Osteoblast (primary cell): ENCODE measurements around the gene CATSPERE. TPM values are rescaled to one million over a fixed set of nuclear protein-coding genes. Genes with fewer than 3 reads are reported as not detected.

Source experiments
- DNase-seq: peaks from one replicate; pipeline ENCODE4 v3.0.0; 2011; ENCODE audit warnings: low spot score, mixed read lengths; ENCODE audit not compliant: insufficient read length; ENCODE audit errors: missing footprints
- H2AFZ ChIP-seq: 2 replicates; pipeline ENCODE4 v1.6.0; 2011; ENCODE audit warnings: mild to moderate bottlenecking, low read length
- H3K27ac ChIP-seq: 2 replicates; pipeline ENCODE4 v1.5.1; 2011; ENCODE audit warnings: mild to moderate bottlenecking, low read depth, low read length, moderate library complexity
- H3K27me3 ChIP-seq: 2 replicates; pipeline ENCODE4 v1.6.0; 2012; ENCODE audit warnings: mild to moderate bottlenecking, control low read depth, inconsistent platforms, low read length, moderate library complexity; ENCODE audit not compliant: insufficient read depth
- H3K36me3 ChIP-seq: 2 replicates; pipeline ENCODE4 v1.5.1; 2011; ENCODE audit warnings: mild to moderate bottlenecking, low read length, control low read depth, moderate library complexity; ENCODE audit not compliant: insufficient read depth
- H3K4me1 ChIP-seq: 2 replicates; pipeline ENCODE4 v1.5.1; 2011; ENCODE audit warnings: mild to moderate bottlenecking, low read length, control low read depth, moderate library complexity; ENCODE audit not compliant: insufficient read depth
- H3K4me2 ChIP-seq: 2 replicates; pipeline ENCODE4 v1.6.0; 2011; ENCODE audit warnings: mild to moderate bottlenecking, low read length; ENCODE audit not compliant: insufficient read depth
- H3K4me3 ChIP-seq: fragments of 200-600 bp; sonication (generic); 3 replicates; pipeline ENCODE4 v1.5.1; 2012; ENCODE audit warnings: mild to moderate bottlenecking, low read length, inconsistent platforms; ENCODE audit not compliant: insufficient read depth
- H3K79me2 ChIP-seq: 2 replicates; pipeline ENCODE4 v1.6.0; 2012; ENCODE audit warnings: mild to moderate bottlenecking, low read length, control low read depth, inconsistent platforms; ENCODE audit not compliant: insufficient read depth
- H3K9me3 ChIP-seq: 2 replicates; pipeline ENCODE4 v1.5.1; 2011; ENCODE audit warnings: low read depth, low read length, control low read depth
- H4K20me1 ChIP-seq: 2 replicates; pipeline ENCODE4 v1.6.0; 2012; ENCODE audit warnings: mild to moderate bottlenecking, low read length, control low read depth; ENCODE audit not compliant: insufficient read depth
- CTCF ChIP-seq: IDR thresholded peaks from 2 replicates; pipeline ENCODE4 v1.5.1; 2011; ENCODE audit warnings: mild to moderate bottlenecking, low read depth, low read length, moderate library complexity; ENCODE audit errors: extremely low read depth
- total RNA-seq: library from RNA; depleted of rRNA; stranded (reverse); fragments of >200 nt; gene quantifications from 2 replicates; pipeline ENCODE4 v1.2.3, GENCODE V29; 2012

The CATSPERE gene
- total RNA-seq, 1 donor: 1.4 TPM

DNA sequence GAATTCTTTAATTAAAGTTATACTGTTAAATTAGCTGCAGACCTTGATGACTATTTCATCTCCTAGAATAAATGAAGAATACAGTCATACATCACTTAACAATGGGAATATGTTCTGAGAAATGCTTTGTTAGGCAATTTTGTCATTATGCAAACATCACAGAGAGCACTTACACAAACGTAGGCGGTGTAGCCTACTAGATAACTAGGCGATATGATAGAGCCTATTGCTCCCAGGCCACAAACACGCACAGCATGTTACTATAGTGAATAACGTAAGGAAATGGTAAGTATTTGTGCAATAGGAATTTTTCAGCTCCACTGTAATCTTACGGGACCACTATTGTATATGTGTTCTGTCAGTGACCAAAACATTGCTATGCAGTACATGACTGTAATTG, 154.2 kb downstream of the CATSPERE start:
- no peak overlapping the region for H3K27ac ChIP-seq
- H3K4me1 ChIP-seq: no peaks in the 10 kb centered on the region
- H3K79me2 ChIP-seq: no peaks in the 10 kb centered on the region
- H3K27me3 ChIP-seq: no peaks in the 10 kb centered on the region
- H4K20me1 ChIP-seq: no peaks in the 10 kb centered on the region
- no peaks in the 10 kb centered on the region for H3K9me3 ChIP-seq
- no peak overlapping the region for H3K4me3 ChIP-seq
- DNase-seq: no peak
- TF ChIP-seq CTCF: no peak
- no peak overlapping the region for H2AFZ ChIP-seq
- H3K4me2 ChIP-seq: no peak overlapping the region
- no peaks in the 10 kb centered on the region for H3K36me3 ChIP-seq

- no peaks in the 10 kb centered on the region for H3K79me2 ChIP-seq
- no peaks in the 10 kb centered on the region for H4K20me1 ChIP-seq
- H3K27ac ChIP-seq: no peak overlapping the region
- H2AFZ ChIP-seq: no peak overlapping the region
- no peak overlapping the region for H3K4me2 ChIP-seq
- H3K27me3 ChIP-seq: peaks cover 5% of the 10 kb centered on the region
- H3K36me3 ChIP-seq: no peaks in the 10 kb centered on the region
- H3K4me3 ChIP-seq: no peak overlapping the region
- no peaks in the 10 kb centered on the region for H3K9me3 ChIP-seq
- no peaks in the 10 kb centered on the region for H3K4me1 ChIP-seq
- DNase-seq: no peak
- TF ChIP-seq CTCF: no peak
Observed at GRCh38 chr1:244626709-244627108, 165.6 kb downstream of the CATSPERE start.

DNA sequence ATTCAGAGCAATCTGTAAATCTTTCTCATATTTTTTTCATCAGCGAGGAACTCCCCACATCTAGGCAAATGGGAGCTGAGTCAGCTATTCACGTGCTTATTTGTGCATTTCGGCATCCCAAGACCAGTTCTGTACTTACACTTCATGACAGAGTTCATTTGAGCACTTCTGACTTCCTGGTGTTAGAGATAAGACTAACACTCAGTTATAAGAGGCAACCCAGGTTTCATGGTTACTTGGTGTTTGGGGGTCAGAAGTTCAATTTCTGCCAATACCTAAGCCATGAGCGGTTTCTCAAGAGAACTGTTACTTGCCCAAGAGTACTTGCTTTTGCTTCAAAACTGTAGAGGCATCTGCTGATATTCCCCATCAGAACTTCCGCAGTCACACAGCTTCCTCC, 167.7 kb downstream of the CATSPERE start:
- no peaks in the 10 kb centered on the region for H3K9me3 ChIP-seq
- peaks cover 5% of the 10 kb centered on the region for H3K27me3 ChIP-seq
- H3K4me1 ChIP-seq: no peaks in the 10 kb centered on the region
- TF ChIP-seq CTCF: no peak
- H3K36me3 ChIP-seq: no peaks in the 10 kb centered on the region
- no peaks in the 10 kb centered on the region for H4K20me1 ChIP-seq
- H3K4me3 ChIP-seq: no peak overlapping the region
- no peak overlapping the region for H2AFZ ChIP-seq
- no peaks in the 10 kb centered on the region for H3K79me2 ChIP-seq
- H3K27ac ChIP-seq: no peak overlapping the region
- H3K4me2 ChIP-seq: no peak overlapping the region
- DNase-seq: no peak

DNA sequence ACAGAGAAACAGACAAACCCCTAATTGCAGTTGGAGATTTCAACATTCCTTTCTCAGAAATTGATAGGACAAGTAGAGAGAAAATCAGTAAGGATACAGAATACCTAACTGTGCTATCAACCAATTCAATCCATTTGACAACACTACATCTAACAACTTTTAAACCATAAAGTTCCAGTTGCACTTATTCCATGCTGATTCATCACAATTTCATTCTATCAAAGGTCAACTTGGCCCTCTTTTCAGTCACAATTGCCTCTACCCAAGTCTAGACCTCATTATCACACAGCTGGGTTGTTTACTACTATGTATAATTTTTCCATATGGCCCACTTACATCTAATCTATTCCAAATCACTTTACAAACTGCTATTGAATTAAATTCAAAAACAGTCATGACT, 172.1 kb downstream of the CATSPERE start:
- no peak overlapping the region for H2AFZ ChIP-seq
- H3K79me2 ChIP-seq: no peaks in the 10 kb centered on the region
- no peak overlapping the region for H3K4me3 ChIP-seq
- no peaks in the 10 kb centered on the region for H3K36me3 ChIP-seq
- no peak overlapping the region for H3K4me2 ChIP-seq
- H3K9me3 ChIP-seq: no peaks in the 10 kb centered on the region
- no peaks in the 10 kb centered on the region for H3K4me1 ChIP-seq
- peaks cover 5% of the 10 kb centered on the region for H3K27me3 ChIP-seq
- H4K20me1 ChIP-seq: no peaks in the 10 kb centered on the region
- no peak overlapping the region for H3K27ac ChIP-seq
- no peak for DNase-seq
- no peak for TF ChIP-seq CTCF
